RWPE1 (cell line): ENCODE measurements around the gene MILR1.

Experiments
- CTCF ChIA-PET: fragments of 350-600 bp; sonication (Branson Sonifier 250); formaldehyde crosslinking; extraction: SDS; loops from one replicate; lab custom pipeline; 2021; lab: Yijun Ruan, JAX
- POLR2A ChIA-PET: fragments of 400-600 bp; formaldehyde crosslinking; extraction: SDS; loops from one replicate; lab custom pipeline; 2020; ENCODE audit warnings: antibody characterized with exemption; ENCODE audit not compliant: low non-redundant PET; lab: Yijun Ruan, JAX
- DNase-seq: peaks from one replicate; pipeline ENCODE4 v3.0.0; 2012; ENCODE audit warnings: low spot score
- H3K27ac ChIP-seq: fragments of 450-650 bp; 2 replicates; pipeline ENCODE4 v1.5.1; 2017
- TF ChIP-seq, protein P1 (sequence below): fragments of 450-650 bp; conservative IDR thresholded peaks from 2 replicates; pipeline ENCODE4 v1.5.1; 2017; ENCODE audit warnings: low read depth, mild to moderate bottlenecking

MILR1 gene

GRCh38 chr17:64504769-64505339 is 55.9 kb downstream of the MILR1 start:
- peak overlapping the region; percentile 98 for H3K27ac ChIP-seq
- ChIA-PET CTCF (interaction anchor here (0.6 kb wide), 2 partner anchors 12 to 75 kb away, joined by 3 to 4 read pairs; no protein-coding TSS in a partner anchor), POLR2A (interaction anchor here (1.0 to 1.2 kb wide), 2 partner anchors 9 to 84 kb away, joined by 3 to 4 read pairs; no protein-coding TSS in a partner anchor)
- TF ChIP-seq, protein P1, sequence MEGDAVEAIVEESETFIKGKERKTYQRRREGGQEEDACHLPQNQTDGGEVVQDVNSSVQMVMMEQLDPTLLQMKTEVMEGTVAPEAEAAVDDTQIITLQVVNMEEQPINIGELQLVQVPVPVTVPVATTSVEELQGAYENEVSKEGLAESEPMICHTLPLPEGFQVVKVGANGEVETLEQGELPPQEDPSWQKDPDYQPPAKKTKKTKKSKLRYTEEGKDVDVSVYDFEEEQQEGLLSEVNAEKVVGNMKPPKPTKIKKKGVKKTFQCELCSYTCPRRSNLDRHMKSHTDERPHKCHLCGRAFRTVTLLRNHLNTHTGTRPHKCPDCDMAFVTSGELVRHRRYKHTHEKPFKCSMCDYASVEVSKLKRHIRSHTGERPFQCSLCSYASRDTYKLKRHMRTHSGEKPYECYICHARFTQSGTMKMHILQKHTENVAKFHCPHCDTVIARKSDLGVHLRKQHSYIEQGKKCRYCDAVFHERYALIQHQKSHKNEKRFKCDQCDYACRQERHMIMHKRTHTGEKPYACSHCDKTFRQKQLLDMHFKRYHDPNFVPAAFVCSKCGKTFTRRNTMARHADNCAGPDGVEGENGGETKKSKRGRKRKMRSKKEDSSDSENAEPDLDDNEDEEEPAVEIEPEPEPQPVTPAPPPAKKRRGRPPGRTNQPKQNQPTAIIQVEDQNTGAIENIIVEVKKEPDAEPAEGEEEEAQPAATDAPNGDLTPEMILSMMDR: no peak
- no peak for DNase-seq

GRCh38 chr17:64505340-64506200 is 56.7 kb downstream of the MILR1 start:
- peak overlapping the region; percentile 98 for H3K27ac ChIP-seq
- CTCF ChIA-PET: interaction anchor here (0.6 kb wide), 2 partner anchors 76 to 122 kb away, joined by 3 read pairs; no protein-coding TSS in a partner anchor
- POLR2A ChIA-PET: interaction anchor here (0.6 to 1.2 kb wide), 3 partner anchors 9 to 360 kb away, joined by 3 to 4 read pairs (median 3); no protein-coding TSS in a partner anchor
- TF ChIP-seq, protein P1: no peak
- peak; percentile 75 for DNase-seq

DNA sequence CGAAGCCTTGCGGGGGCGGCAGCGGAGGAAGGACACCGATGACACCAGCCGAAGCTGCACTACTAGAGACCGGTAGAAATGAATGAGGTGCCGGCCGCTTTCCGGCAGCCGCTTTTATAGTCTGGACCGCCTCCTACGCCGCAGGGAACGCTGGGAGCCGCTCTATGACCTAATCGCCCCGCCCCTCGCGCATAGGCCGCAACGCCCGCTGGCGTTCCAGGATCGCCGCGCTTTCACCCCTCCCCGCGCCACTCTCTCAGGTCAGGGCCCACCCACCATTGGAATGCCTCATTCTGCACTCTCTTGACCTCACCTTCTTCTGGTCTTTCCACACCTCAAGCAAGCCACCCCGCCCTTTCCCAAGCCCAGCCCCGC is 57.3 kb downstream of the MILR1 start, which contains the start of gene DDX5:
TSS of gene DDX5 (minus strand) at position 89 of the 375 bp plus-strand sequence. CDS start 170 bp downstream, outside the sequence.
- CTCF ChIA-PET: interaction anchor here (0.6 kb wide), 1 partner anchor 121 kb away, joined by 3 read pairs; no protein-coding TSS in a partner anchor
- POLR2A ChIA-PET: interaction anchor here (0.5 to 1.0 kb wide), 3 partner anchors 34 to 207 kb away, joined by 3 to 4 read pairs (median 4); no protein-coding TSS in a partner anchor
- TF ChIP-seq, protein P1: no peak

GRCh38 chr17:64506576-64507412 is 57.9 kb downstream of the MILR1 start, which contains the start of gene CEP95:
Gene CEP95, plus strand, starts transcription at chr17:64506977. Its CDS starts 121 bp downstream, at chr17:64507098.
- peak; percentile 97 for DNase-seq
- H3K27ac ChIP-seq: peak within 1 kb of the TSS; percentile 98
- TF ChIP-seq, protein P1: no peak
- ChIA-PET CTCF (no interaction called here), POLR2A (interaction anchor here (0.5 to 1.0 kb wide), 3 partner anchors 33 to 207 kb away, joined by 3 to 4 read pairs (median 4); no protein-coding TSS in a partner anchor)

More for the DNA sequence above, 57.3 kb downstream of the MILR1 start, which contains the start of gene DDX5:
- peak within 1 kb of the TSS; percentile 98 for H3K27ac ChIP-seq
- no peak for DNase-seq

GRCh38 chr17:64507413-64507782 is 58.5 kb downstream of the MILR1 start:
- ChIA-PET POLR2A (interaction anchor here (1.0 kb wide), 1 partner anchor 33 kb away, joined by 3 read pairs; no protein-coding TSS in a partner anchor), CTCF (interaction anchor here (0.6 kb wide), 1 partner anchor 21 kb away, joined by 3 read pairs; no protein-coding TSS in a partner anchor)
- TF ChIP-seq, protein P1: peak; percentile 76
- H3K27ac ChIP-seq: peak overlapping the region; percentile 98
- DNase-seq: peak; percentile 58
